ENCODE measurements around the gene LCN6.
A peak's percentile ranks its signal among the peaks of the same experiment; 100 is the strongest.

DNA sequence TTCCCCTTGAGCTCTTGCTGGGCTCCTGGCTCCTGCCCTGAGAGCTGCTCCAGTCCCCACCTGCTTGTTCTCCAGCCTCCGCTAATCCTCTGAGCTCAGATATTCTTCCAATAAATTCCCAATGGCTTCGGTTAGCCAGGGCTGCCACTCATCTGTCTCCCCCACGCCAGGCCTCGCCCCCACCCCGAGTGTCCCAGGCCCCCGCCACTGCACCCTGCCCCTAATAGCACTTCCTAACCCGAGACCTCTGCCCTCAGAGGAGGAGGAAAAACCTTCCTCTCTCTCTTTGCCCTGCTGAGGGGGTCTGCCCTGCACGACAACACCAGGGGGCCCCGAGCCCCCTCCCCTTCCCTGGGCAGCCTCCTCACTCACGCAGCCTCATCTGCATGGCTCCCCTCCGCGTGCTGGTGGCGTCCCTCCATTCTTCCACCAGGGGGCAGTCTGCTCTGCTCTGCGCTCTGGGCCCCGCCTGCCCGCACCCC is 21.4 kb upstream of the LCN6 start:
- TF ChIP-seq, protein P1, sequence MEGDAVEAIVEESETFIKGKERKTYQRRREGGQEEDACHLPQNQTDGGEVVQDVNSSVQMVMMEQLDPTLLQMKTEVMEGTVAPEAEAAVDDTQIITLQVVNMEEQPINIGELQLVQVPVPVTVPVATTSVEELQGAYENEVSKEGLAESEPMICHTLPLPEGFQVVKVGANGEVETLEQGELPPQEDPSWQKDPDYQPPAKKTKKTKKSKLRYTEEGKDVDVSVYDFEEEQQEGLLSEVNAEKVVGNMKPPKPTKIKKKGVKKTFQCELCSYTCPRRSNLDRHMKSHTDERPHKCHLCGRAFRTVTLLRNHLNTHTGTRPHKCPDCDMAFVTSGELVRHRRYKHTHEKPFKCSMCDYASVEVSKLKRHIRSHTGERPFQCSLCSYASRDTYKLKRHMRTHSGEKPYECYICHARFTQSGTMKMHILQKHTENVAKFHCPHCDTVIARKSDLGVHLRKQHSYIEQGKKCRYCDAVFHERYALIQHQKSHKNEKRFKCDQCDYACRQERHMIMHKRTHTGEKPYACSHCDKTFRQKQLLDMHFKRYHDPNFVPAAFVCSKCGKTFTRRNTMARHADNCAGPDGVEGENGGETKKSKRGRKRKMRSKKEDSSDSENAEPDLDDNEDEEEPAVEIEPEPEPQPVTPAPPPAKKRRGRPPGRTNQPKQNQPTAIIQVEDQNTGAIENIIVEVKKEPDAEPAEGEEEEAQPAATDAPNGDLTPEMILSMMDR (IDR thresholded peaks at IDR 0.05): peak; percentile 59
- TF ChIP-seq EZH2 (IDR thresholded peaks at IDR 0.05): no peak
- TF ChIP-seq EZH2phosphoT487 (IDR thresholded peaks at IDR 0.05): no peak
